ENCODE results near the gene MAPK10.

The MAPK10 gene

GRCh38 chr4:86359944-86360478 is at the start of gene MAPK10:
MAPK10 (minus strand) TSS chr4:86360053.
- TF ChIP-seq, protein P1, sequence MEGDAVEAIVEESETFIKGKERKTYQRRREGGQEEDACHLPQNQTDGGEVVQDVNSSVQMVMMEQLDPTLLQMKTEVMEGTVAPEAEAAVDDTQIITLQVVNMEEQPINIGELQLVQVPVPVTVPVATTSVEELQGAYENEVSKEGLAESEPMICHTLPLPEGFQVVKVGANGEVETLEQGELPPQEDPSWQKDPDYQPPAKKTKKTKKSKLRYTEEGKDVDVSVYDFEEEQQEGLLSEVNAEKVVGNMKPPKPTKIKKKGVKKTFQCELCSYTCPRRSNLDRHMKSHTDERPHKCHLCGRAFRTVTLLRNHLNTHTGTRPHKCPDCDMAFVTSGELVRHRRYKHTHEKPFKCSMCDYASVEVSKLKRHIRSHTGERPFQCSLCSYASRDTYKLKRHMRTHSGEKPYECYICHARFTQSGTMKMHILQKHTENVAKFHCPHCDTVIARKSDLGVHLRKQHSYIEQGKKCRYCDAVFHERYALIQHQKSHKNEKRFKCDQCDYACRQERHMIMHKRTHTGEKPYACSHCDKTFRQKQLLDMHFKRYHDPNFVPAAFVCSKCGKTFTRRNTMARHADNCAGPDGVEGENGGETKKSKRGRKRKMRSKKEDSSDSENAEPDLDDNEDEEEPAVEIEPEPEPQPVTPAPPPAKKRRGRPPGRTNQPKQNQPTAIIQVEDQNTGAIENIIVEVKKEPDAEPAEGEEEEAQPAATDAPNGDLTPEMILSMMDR (IDR thresholded peaks at IDR 0.05; ENCODE audit: low read depth, low read length): no peak
- DNase-seq (ENCODE audit: low read depth, low spot score): peak; percentile 87
- peak within 1 kb of the TSS; percentile 14 for H3K4me3 ChIP-seq (ENCODE audit: low read depth, low read length)
- in situ Hi-C loops (cut with HindIII; ENCODE audit: low sequenced_read_pairs): no loop called here

DNA sequence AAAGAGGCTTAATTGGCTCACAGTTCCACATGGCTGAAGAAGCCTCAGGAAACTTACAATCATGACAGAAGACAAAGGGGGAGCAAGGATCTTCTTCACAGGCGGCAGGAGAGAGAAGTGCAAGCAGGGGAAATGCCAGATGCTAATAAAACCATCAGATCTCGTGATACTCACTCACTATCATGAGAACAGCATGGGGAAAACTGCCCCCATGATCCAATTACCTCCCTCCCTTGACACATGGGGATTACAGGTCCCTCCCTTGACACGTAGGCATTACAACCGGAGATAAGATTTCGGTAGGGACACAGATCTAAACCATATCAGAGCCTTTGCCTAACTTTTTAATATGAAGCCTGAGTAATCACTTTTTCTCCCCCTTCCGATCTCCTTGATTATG is 43.7 kb upstream of the MAPK10 start:
- no peak for DNase-seq (ENCODE audit: low read depth, low spot score)
- in situ Hi-C loops (cut with HindIII; ENCODE audit: low sequenced_read_pairs): no loop called here
- TF ChIP-seq, protein P1 (IDR thresholded peaks at IDR 0.05; ENCODE audit: low read depth, low read length): no peak
- no peak overlapping the region for H3K4me3 ChIP-seq (ENCODE audit: low read depth, low read length)

DNA sequence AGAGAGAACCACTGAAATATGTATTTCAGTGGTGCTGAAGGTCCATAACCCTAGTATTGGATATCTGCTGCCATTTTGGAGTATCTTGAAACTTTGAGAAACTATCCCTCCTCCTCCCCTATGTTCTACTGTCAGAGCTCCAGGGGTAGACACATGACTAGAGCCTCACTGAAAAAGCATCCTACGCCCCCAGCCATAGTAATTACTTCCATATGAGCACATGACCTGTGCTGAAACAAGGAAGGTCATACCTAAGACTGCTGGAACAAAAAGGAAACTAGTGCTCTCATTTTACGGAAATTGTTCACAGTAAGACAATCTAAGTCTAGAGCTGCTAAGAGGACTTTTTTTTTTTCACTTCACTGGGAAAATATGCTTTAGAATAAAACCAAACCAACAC is 42.0 kb upstream of the MAPK10 start:
- DNase-seq (ENCODE audit: low read depth, low spot score): no peak
- no peak overlapping the region for H3K4me3 ChIP-seq (ENCODE audit: low read depth, low read length)
- TF ChIP-seq, protein P1 (IDR thresholded peaks at IDR 0.05; ENCODE audit: low read depth, low read length): no peak
- in situ Hi-C loops (cut with HindIII; ENCODE audit: low sequenced_read_pairs): no loop called here

DNA sequence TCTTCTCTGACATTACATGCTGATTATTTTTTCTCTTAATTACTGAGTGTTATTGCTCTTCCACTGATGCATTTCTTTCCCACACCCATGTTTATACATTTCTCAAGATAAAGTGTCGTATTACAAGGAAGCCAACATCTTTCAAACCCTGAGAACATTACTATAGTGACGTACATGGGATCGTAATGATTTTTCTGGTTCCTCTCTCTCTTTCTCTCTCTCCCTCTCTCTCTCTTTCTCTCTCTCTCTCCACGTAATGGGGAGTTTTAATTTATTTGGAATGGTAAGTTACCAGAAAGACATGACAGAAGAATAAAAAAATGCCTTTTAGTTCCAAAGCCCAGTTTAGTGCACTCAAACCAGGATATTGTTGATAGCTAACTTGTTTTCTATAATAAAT is 40.4 kb upstream of the MAPK10 start:
- in situ Hi-C loops (cut with HindIII; ENCODE audit: low sequenced_read_pairs): no loop called here
- H3K4me3 ChIP-seq (ENCODE audit: low read depth, low read length): no peak overlapping the region
- TF ChIP-seq, protein P1 (IDR thresholded peaks at IDR 0.05; ENCODE audit: low read depth, low read length): no peak
- DNase-seq (ENCODE audit: low read depth, low spot score): peak; percentile 14

- TF ChIP-seq, protein P1 (IDR thresholded peaks at IDR 0.05; ENCODE audit: low read depth, low read length): no peak
- in situ Hi-C loops (cut with HindIII; ENCODE audit: low sequenced_read_pairs): no loop called here
- DNase-seq (ENCODE audit: low read depth, low spot score): no peak
- no peak overlapping the region for H3K4me3 ChIP-seq (ENCODE audit: low read depth, low read length)
These were observed 38.3 kb upstream of the MAPK10 start for GRCh38 chr4:86398187-86398586.

GRCh38 chr4:86393749-86394148 is 33.9 kb upstream of the MAPK10 start:
- in situ Hi-C loops (cut with HindIII; ENCODE audit: low sequenced_read_pairs): no loop called here
- DNase-seq (ENCODE audit: low read depth, low spot score): no peak
- no peak overlapping the region for H3K4me3 ChIP-seq (ENCODE audit: low read depth, low read length)
- TF ChIP-seq, protein P1 (IDR thresholded peaks at IDR 0.05; ENCODE audit: low read depth, low read length): no peak

DNA sequence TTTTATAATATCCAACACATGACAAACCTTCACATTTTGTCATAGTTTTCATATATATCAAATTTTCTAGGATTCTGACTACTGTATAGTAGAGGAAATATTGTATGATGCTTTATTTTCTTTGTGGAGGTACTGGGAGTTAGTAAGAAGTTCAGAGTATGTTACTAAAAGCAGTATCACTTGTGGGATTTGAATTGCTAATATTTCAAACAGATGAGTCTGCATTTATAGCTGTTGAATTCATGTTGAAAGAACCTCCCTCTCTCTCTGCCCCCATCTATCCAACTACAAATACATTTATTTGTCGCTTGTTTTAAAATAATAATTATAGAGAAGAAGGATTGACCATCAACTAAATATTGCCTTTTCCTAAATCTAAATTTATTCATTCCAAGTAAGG is 29.8 kb upstream of the MAPK10 start:
- TF ChIP-seq, protein P1 (IDR thresholded peaks at IDR 0.05; ENCODE audit: low read depth, low read length): no peak
- H3K4me3 ChIP-seq (ENCODE audit: low read depth, low read length): no peak overlapping the region
- in situ Hi-C loops (cut with HindIII; ENCODE audit: low sequenced_read_pairs): no loop called here
- no peak for DNase-seq (ENCODE audit: low read depth, low spot score)

Measured in astrocyte of the spinal cord (primary cell).